Stimulated activated CD4-positive, alpha-beta T cell treated with anti-CD3 and anti-CD28 coated beads, Interleukin-12 subunit alpha, Interleukin-12 subunit beta, amount 100 ng/mL, for 24 hours (primary cell): ENCODE data around the gene PHLDB2.

Experiments used
- DNase-seq, 2 experiments: peaks; one replicate each; pipeline ENCODE4 v3.0.0-alpha.2; 2020; ENCODE audit warnings: low read depth in 2 of 2

Gene PHLDB2

DNA sequence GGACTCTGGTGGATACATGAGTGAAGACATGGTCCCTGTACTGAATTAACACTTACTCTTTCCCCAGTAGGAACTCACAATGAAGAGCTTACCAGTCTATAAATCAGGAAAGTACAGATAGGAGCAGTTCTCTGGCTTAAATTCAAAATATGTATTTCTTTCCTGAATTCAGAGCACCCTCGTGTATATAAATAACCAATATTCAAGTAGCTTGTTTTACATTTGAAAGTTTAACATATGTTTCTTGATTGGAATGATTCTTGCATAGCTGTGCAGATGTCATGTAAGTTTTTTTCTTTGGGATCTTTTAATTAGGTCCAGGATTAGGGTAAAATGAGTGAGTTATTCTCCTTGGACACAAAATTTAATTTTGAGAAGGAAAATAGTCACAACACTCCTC is 160.7 kb downstream of the PHLDB2 start:
- no peak for DNase-seq

DNA sequence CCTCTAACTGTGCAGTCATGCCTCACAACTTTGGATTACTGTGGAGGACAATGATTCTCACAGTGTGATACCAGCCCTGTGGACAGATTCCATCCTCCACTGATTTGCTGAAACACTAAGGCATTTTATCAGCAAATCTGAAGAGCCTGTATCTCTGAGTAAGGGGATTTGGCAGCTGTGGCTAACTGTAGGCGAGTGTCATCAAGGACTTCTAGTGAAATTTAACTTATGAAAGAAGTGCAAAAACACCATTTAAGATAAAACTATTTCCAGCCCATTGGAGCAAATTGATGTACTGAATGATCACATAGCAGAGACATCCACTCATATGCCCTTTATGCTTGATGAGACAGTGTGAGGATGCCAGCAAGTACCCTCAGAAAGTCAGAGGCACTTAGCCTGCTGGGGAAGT is 161.6 kb downstream of the PHLDB2 start:
- no peak for DNase-seq
